Liver (tissue), 3 donors: ENCODE data around the gene SLC30A1.

Experiments
- ATF3 ChIP-seq: IDR thresholded peaks from 2 replicates; pipeline ENCODE4 v1.6.1; 2016; ENCODE audit warnings: antibody characterized with exemption
- EGR1 ChIP-seq, 2 donors: IDR thresholded peaks; 2 replicates each; pipeline ENCODE4 v1.6.1; 2016 to 2018; ENCODE audit warnings: antibody characterized with exemption in 2 of 2, low read depth in 2 of 2
- FOXA1 ChIP-seq: IDR thresholded peaks from 2 replicates; pipeline ENCODE4 v1.6.1; 2016; ENCODE audit warnings: antibody characterized with exemption
- GABPA ChIP-seq, 2 donors: IDR thresholded peaks in 1 of 2; conservative IDR thresholded peaks in 1 of 2; 2 replicates each; pipeline ENCODE4 v1.6.1; 2016; ENCODE audit warnings: antibody characterized with exemption in 2 of 2, mild to moderate bottlenecking in 1 of 2, moderate library complexity in 1 of 2
- HNF4A ChIP-seq, 2 donors: conservative IDR thresholded peaks; 2 replicates each; pipeline ENCODE4 v1.6.1; 2016; ENCODE audit warnings: antibody characterized with exemption in 2 of 2, mild to moderate bottlenecking in 2 of 2
- JUND ChIP-seq, 2 donors: IDR thresholded peaks; 2 replicates each; pipeline ENCODE4 v1.6.1; 2016; ENCODE audit warnings: antibody characterized with exemption in 2 of 2
- RAD21 ChIP-seq, 2 donors: IDR thresholded peaks; 2 replicates each; pipeline ENCODE4 v1.6.1; 2016; ENCODE audit warnings: antibody characterized with exemption in 2 of 2, mild to moderate bottlenecking in 2 of 2
- RXRA ChIP-seq, 2 donors: IDR thresholded peaks; 2 replicates each; pipeline ENCODE4 v1.6.1; 2017 to 2018; ENCODE audit warnings: antibody characterized with exemption in 2 of 2, mild to moderate bottlenecking in 1 of 2
- SP1 ChIP-seq: IDR thresholded peaks from 2 replicates; pipeline ENCODE4 v1.6.1; 2018; ENCODE audit warnings: antibody characterized with exemption, mild to moderate bottlenecking
- TAF1 ChIP-seq: conservative IDR thresholded peaks from 2 replicates; pipeline ENCODE4 v1.6.1; 2016; ENCODE audit warnings: antibody characterized with exemption, mild to moderate bottlenecking
- YY1 ChIP-seq: IDR thresholded peaks from 2 replicates; pipeline ENCODE4 v1.6.1; 2016; ENCODE audit warnings: antibody characterized with exemption, mild to moderate bottlenecking
- TF ChIP-seq, protein P1 (sequence below): fragments of 150-350 bp; IDR thresholded peaks from 2 replicates; pipeline ENCODE4 v1.5.1; 2017; ENCODE audit warnings: improper control_type of control experiment, low read depth, low read length; ENCODE audit not compliant: missing input control
- TF ChIP-seq, protein P2 (sequence below): IDR thresholded peaks from 2 replicates; pipeline ENCODE4 v1.6.1; 2016; ENCODE audit warnings: antibody characterized with exemption
- donor health status: healthy.
- donor health status: healthy.

DNA sequence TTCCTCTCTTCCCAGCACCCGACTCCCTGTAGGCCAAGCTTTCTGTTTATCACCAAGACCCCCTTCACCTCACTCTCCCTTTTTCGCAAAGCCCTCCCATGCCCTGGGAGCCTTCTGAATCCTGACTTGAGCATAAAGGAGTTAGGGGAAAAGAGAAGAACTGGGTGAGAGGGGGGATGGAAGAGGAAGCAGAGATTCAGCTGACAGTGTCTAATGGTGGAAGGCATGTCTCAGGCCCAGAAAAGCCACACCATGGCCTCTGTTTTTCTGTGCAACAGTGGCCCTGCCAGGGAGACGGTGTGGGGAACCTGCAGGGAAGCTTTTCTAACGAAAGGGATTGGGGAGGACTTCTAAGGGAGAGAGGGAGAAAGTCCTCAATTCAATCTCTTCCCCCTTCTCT is 32.9 kb upstream of the SLC30A1 start:
- TF ChIP-seq, protein P1, sequence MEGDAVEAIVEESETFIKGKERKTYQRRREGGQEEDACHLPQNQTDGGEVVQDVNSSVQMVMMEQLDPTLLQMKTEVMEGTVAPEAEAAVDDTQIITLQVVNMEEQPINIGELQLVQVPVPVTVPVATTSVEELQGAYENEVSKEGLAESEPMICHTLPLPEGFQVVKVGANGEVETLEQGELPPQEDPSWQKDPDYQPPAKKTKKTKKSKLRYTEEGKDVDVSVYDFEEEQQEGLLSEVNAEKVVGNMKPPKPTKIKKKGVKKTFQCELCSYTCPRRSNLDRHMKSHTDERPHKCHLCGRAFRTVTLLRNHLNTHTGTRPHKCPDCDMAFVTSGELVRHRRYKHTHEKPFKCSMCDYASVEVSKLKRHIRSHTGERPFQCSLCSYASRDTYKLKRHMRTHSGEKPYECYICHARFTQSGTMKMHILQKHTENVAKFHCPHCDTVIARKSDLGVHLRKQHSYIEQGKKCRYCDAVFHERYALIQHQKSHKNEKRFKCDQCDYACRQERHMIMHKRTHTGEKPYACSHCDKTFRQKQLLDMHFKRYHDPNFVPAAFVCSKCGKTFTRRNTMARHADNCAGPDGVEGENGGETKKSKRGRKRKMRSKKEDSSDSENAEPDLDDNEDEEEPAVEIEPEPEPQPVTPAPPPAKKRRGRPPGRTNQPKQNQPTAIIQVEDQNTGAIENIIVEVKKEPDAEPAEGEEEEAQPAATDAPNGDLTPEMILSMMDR: no peak
- TF ChIP-seq YY1 (no peak), GABPA (IDR thresholded peaks at IDR 0.05 in 1 of 2, conservative IDR thresholded peaks at IDR 0.05 in 1 of 2) (no peak), EGR1 (IDR thresholded peaks at IDR 0.05; ENCODE audit: low read depth in 2 of 2) (no peak), ATF3 (no peak), RAD21 (IDR thresholded peaks at IDR 0.05) (no peak), TAF1 (no peak), JUND (IDR thresholded peaks at IDR 0.05) (no peak), FOXA1 (no peak), SP1 (no peak), HNF4A (conservative IDR thresholded peaks at IDR 0.05) (no peak), RXRA (IDR thresholded peaks at IDR 0.05) (no peak)
- TF ChIP-seq, protein P2, sequence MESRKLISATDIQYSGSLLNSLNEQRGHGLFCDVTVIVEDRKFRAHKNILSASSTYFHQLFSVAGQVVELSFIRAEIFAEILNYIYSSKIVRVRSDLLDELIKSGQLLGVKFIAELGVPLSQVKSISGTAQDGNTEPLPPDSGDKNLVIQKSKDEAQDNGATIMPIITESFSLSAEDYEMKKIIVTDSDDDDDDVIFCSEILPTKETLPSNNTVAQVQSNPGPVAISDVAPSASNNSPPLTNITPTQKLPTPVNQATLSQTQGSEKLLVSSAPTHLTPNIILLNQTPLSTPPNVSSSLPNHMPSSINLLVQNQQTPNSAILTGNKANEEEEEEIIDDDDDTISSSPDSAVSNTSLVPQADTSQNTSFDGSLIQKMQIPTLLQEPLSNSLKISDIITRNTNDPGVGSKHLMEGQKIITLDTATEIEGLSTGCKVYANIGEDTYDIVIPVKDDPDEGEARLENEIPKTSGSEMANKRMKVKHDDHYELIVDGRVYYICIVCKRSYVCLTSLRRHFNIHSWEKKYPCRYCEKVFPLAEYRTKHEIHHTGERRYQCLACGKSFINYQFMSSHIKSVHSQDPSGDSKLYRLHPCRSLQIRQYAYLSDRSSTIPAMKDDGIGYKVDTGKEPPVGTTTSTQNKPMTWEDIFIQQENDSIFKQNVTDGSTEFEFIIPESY: no peak
